Pancreas (tissue), 10 donors: ENCODE measurements around the gene ITSN1. TPM values are rescaled to one million over a fixed set of nuclear protein-coding genes. Genes with fewer than 3 reads are reported as not detected.

Experiments
- ATAC-seq, 4 donors: fragments of 200-7000 bp; cut with Tn5 transposase; one replicate each; pipeline versions ENCODE4 v1.8.0 to v1.9.1; 2020; ENCODE audit warnings: mild to moderate bottlenecking in 4 of 4, moderate library complexity in 4 of 4
- DNase-seq, 6 donors: peaks; one replicate each; pipeline ENCODE4 v3.0.0-alpha.2; 2020
- FAIRE-seq: peaks from 2 replicates; lab custom pipeline; 2012; peaks lifted over from hg19 to GRCh38; lab: Jason Lieb, UNC
- H3K27ac ChIP-seq, 4 donors: fragments of 200-600 bp; sonication (generic); 1 replicate in 3 of 4; 2 replicates in 1 of 4; pipeline versions ENCODE4 v1.5.0 to v1.8.0; 2020
- H3K27me3 ChIP-seq, 4 donors: fragments of 200-600 bp; one replicate each; pipeline ENCODE4 v1.8.0; 2021
- H3K36me3 ChIP-seq, 3 donors: fragments of 200-600 bp; sonication (generic) in 1 of 3; one replicate each; pipeline versions ENCODE4 v1.5.0 to v1.8.0; 2020 to 2021
- H3K4me1 ChIP-seq, 3 donors: fragments of 200-600 bp; one replicate each; pipeline ENCODE4 v1.8.0; 2021
- H3K4me3 ChIP-seq, 4 donors: fragments of 200-600 bp; sonication (generic) in 2 of 4; one replicate each; pipeline versions ENCODE4 v1.5.0 to v1.8.0; 2020 to 2021
- H3K9me3 ChIP-seq, 4 donors: fragments of 200-600 bp; one replicate each; pipeline ENCODE4 v1.8.0; 2021
- WGBS, 2 donors: extraction: QIAGEN DNeasy Blood & Tissue Kit; methylation state at CpG; one replicate each; pipeline ENCODE4 v1.1.7; 2013; 5-methylcytosine and 5-hydroxymethylcytosine counted together
- intact Hi-C, 3 donors: fragments of 100-400 bp; cut with DNase I; formaldehyde crosslinking; loops; one replicate each; pipeline versions ENCODE4 v1.11.1 to v1.14.2; 2022
- polyA plus RNA-seq, 2 donors: library from polyadenylated mRNA; stranded (reverse); fragments of 200-250 nt; gene quantifications; one replicate each; pipeline ENCODE4 v1.2.3, GENCODE V29; 2013
- total RNA-seq, 6 donors: library from RNA; stranded (reverse); fragmentation: NEBNext Ultra II Directional in 4 of 6; extraction: Animal tissue kit (Norgen Biotek cat#: 25700) in 4 of 6; gene quantifications; one replicate each; pipeline versions ENCODE4 v1.2.1 to v1.2.4, GENCODE V29; 2021 to 2023
- TF ChIP-seq, protein P1 (sequence below), 4 donors: fragments of 200-600 bp; sonication (generic) in 3 of 4; IDR thresholded peaks; one replicate each; pipeline versions ENCODE4 v1.5.0 to v1.8.0; 2021; ENCODE audit warnings: antibody characterized with exemption in 4 of 4
- donor health status: healthy with polysubstance abuse.
- donor health status: DM: no; HTN: no; CAD: no; lungs with moderate emphysema.
- donor health status: DM: no; HTN: no; CAD: no.
- donor health status: control.
- donor health status: control.
- donor health status: Bipolar disorder and iron deficiency.
- donor health status: DM: yes; HTN: yes; CAD: no.
- donor health status: DM: no; HTN: no; CAD: no.
- donor health status: DM: no; HTN: no; CAD: no.
- donor health status: DM: yes; HTN: yes; CAD: no.

The ITSN1 gene
- total and polyA plus RNA-seq, 8 donors: 3.5 to 19.4 (median 6.0) TPM

DNA sequence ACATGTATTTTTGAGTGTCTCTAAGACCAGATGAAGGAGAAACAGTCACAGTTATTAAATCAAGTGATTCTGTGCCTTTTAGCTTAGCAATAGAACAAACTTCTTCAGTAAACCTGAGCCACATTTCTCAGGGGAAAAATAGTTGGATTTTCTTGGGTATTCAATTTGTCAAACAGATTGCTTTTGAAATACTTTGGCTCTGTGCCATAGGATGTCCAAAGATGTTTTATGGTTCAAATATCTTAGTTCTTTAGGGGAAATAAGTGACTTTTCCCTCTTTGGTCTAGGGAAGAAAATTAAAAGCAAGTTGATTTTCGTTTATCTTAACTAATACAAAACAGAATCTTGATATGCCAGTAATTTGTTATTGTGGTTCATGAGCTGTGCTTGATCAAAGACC is 147.4 kb downstream of the ITSN1 start:
- H3K4me1 ChIP-seq: no peaks in the 10 kb centered on the region
- H3K9me3 ChIP-seq: no peaks in the 10 kb centered on the region
- WGBS, 2 donors: 36 to 48% methylated on average over 1 of the region's 1 CpG
- ATAC-seq: no peak
- intact Hi-C loops: no loop called here
- H3K27ac ChIP-seq: no peak overlapping the region
- no peaks in the 10 kb centered on the region for H3K27me3 ChIP-seq
- DNase-seq: no peak
- TF ChIP-seq, protein P1, sequence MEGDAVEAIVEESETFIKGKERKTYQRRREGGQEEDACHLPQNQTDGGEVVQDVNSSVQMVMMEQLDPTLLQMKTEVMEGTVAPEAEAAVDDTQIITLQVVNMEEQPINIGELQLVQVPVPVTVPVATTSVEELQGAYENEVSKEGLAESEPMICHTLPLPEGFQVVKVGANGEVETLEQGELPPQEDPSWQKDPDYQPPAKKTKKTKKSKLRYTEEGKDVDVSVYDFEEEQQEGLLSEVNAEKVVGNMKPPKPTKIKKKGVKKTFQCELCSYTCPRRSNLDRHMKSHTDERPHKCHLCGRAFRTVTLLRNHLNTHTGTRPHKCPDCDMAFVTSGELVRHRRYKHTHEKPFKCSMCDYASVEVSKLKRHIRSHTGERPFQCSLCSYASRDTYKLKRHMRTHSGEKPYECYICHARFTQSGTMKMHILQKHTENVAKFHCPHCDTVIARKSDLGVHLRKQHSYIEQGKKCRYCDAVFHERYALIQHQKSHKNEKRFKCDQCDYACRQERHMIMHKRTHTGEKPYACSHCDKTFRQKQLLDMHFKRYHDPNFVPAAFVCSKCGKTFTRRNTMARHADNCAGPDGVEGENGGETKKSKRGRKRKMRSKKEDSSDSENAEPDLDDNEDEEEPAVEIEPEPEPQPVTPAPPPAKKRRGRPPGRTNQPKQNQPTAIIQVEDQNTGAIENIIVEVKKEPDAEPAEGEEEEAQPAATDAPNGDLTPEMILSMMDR (IDR thresholded peaks at IDR 0.05): no peak
- no peak overlapping the region for H3K4me3 ChIP-seq
- no peak for FAIRE-seq
- H3K36me3 ChIP-seq: no peaks in the 10 kb centered on the region

DNA sequence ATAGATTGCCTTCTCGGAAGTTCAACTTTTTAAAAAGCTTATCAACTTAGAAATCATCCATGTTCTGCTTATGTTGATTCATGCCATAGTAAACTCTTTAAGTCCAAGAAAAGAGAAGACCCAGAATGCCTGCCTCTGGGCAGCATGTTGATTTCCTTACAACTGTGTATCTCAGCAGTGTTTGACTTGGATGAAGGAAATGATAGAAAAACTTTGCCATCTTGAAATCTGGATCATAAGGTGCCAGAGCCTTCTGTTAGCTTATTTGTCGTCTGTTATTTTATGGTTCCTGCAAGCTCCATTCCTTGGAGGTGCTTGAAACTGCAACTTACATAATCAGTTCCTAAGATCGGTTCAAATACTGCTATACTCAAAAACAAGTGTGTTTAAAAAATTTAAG is 148.8 kb downstream of the ITSN1 start:
- WGBS, 2 donors: 79 to 87% methylated on average over 3 of the region's 3 CpGs
- intact Hi-C loops: no loop called here
- ATAC-seq (no peak), DNase-seq (no peak), FAIRE-seq (no peak)
- H3K9me3 ChIP-seq: no peaks in the 10 kb centered on the region
- no peaks in the 10 kb centered on the region for H3K4me1 ChIP-seq
- no peaks in the 10 kb centered on the region for H3K36me3 ChIP-seq
- H3K4me3 ChIP-seq: no peak overlapping the region
- TF ChIP-seq, protein P1 (IDR thresholded peaks at IDR 0.05): no peak
- H3K27ac ChIP-seq: no peak overlapping the region
- H3K27me3 ChIP-seq: no peaks in the 10 kb centered on the region

DNA sequence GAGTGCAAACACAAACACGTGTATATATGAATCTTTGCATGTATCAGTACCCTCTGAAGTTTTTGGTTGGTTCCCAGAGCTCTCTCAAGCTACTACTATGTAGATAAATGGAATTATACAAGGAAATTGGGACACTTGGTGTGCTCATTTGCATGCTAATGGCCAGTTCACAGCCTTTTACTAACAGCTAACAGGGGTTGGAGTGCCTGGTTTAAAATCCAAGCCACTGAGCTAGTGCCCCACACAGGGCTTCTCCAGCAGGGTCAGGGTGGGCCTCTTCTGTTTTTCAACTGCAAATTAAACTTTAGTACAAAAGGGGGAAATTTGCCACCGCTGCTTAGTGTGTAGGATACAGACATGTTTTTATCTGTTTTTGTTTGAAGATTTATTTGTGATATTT is 152.3 kb downstream of the ITSN1 start:
- H3K4me3 ChIP-seq: no peak overlapping the region
- H3K27ac ChIP-seq: no peak overlapping the region
- no peaks in the 10 kb centered on the region for H3K4me1 ChIP-seq
- no peaks in the 10 kb centered on the region for H3K36me3 ChIP-seq
- H3K27me3 ChIP-seq: no peaks in the 10 kb centered on the region
- WGBS, 2 donors: 61 to 63% methylated on average over 2 of the region's 2 CpGs
- no peaks in the 10 kb centered on the region for H3K9me3 ChIP-seq
- ATAC-seq (no peak), DNase-seq (no peak), FAIRE-seq (no peak)
- TF ChIP-seq, protein P1 (IDR thresholded peaks at IDR 0.05): no peak
- intact Hi-C loops: no loop called here

DNA sequence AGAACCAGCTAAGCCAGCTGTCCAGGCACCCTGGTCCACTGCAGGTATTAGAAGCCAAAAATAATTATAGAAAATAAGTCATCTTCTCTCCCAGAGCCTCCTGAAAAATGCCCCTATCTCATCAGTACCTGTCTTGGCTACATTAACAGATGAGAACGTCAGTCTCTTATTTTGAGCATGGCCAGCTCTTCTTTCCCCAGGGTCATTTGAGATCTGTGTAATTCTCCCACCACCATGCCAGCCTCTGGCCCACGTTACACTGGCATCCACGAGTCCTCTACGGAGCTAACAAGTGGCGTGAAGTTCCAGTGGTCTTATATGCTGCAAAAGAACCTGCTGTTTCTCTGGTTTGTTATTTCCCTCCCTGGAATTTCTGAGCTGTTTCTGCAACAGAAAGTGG is 155.3 kb downstream of the ITSN1 start:
- H3K36me3 ChIP-seq: no peaks in the 10 kb centered on the region
- no peak overlapping the region for H3K27ac ChIP-seq
- 82 to 90% methylated on average over 5 of the region's 5 CpGs for WGBS, 2 donors
- FAIRE-seq: no peak
- intact Hi-C loops: no loop called here
- no peak overlapping the region for H3K4me3 ChIP-seq
- no peak for ATAC-seq
- DNase-seq: no peak
- no peaks in the 10 kb centered on the region for H3K4me1 ChIP-seq
- TF ChIP-seq, protein P1 (IDR thresholded peaks at IDR 0.05): no peak
- no peaks in the 10 kb centered on the region for H3K27me3 ChIP-seq
- no peaks in the 10 kb centered on the region for H3K9me3 ChIP-seq

DNA sequence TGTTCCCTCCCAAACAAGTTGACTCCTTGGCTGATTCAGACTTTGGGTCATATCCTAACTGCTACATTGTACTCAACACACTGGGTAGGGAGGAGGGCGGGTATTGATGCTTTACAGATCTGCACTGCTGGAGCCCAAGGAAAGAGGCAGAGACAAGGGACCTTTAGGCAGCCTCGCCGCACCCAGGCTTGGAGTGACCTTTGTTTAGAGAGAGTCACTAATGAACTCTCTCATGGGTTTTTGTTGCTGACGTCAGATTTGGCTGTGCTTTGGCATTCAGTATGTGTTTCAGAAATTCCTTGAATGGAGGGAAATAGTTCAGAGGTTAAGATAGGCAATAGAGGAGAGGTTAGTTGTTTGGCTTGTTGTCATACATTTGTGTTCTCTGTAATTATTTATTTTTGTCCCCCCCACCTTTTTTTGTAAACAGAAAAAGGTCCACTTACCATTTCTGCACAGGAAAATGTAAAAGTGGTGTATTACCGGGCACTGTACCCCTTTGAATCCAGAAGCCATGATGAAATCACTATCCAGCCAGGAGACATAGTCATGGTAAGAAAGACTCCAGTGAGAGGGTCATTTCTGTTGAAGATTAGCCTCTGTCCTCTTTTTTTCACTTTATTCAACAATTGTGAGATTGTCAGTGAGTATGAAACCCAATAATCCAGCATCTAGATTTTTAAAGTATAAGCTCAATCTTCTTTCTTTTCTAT is 157.2 kb downstream of the ITSN1 start:
- 89 to 91% methylated on average over 5 of the region's 5 CpGs for WGBS, 2 donors
- Histone ChIP-seq H3K27ac (no peak overlapping the region), H3K27me3 (no peaks in the 10 kb centered on the region), H3K36me3 (no peaks in the 10 kb centered on the region), H3K4me1 (no peaks in the 10 kb centered on the region), H3K9me3 (no peaks in the 10 kb centered on the region), H3K4me3 (no peak overlapping the region)
- ATAC-seq (peak in 2 of 4 donors; percentile 26 to 31), FAIRE-seq (no peak), DNase-seq (no peak)
- intact Hi-C loops: no loop called here
- TF ChIP-seq, protein P1 (IDR thresholded peaks at IDR 0.05): no peak
